HCT116 (cell line): ENCODE results near the gene CHST14. TPM values are rescaled to one million over a fixed set of nuclear protein-coding genes. Genes with fewer than 3 reads are reported as not detected.

ENCODE experiments used
- ATAC-seq: fragments of 200-7000 bp; cut with Tn5 transposase; 2 replicates; pipeline ENCODE4 v1.9.1; 2020; ENCODE audit warnings: mild to moderate bottlenecking, moderate library complexity
- BruUV-seq: library from RNA; stranded (reverse); fragments of 400-500 nt; replicated peaks from 2 replicates; lab custom pipeline; 2021; lab: Mats Ljungman, UMichigan
- CTCF ChIA-PET: fragments of 300-600 bp; sonication (Branson Sonifier 250); formaldehyde crosslinking; loops from one replicate; lab custom pipeline; 2021; ENCODE audit warnings: antibody characterized with exemption; lab: Charles Lee
- POLR2A ChIA-PET: fragments of 300-600, 350-600 bp; sonication (Branson Sonifier 250); formaldehyde crosslinking; loops from one replicate; lab custom pipeline; 2021; ENCODE audit warnings: antibody characterized with exemption; lab: Charles Lee
- RAD21 ChIA-PET, 2 experiments: fragments of 300-600 bp; sonication (Branson Sonifier 250); formaldehyde crosslinking; loops; one replicate each; lab custom pipeline; 2023; ENCODE audit warnings: low total read pairs in 2 of 2; ENCODE audit not compliant: uncharacterized antibody in 2 of 2, unreplicated experiment in 2 of 2, low non-redundant PET in 1 of 2; lab: Charles Lee
- DNase-seq: peaks from one replicate; pipeline ENCODE4 v3.0.0-alpha.2; 2010; ENCODE audit warnings: low read depth, low spot score
- H2AFZ ChIP-seq: fragments of 200-600 bp; shearing (Covaris generic), sonication (generic); 2 replicates; pipeline ENCODE4 v1.6.1; 2017; ENCODE audit warnings: low read depth, mixed run types, mixed read lengths, antibody characterized with exemption, low read length; ENCODE audit not compliant: poor library complexity, severe bottlenecking
- H3K27ac ChIP-seq: 2 replicates; pipeline ENCODE4 v1.5.1; 2012; ENCODE audit warnings: low read depth, low read length
- H3K27me3 ChIP-seq: fragments of 200-600 bp; sonication (generic); 2 replicates; pipeline ENCODE4 v1.6.1; 2016; ENCODE audit warnings: mixed run types, low read length, mixed read lengths; ENCODE audit not compliant: insufficient read depth
- H3K36me3 ChIP-seq, 2 experiments: fragments of 200-500 bp in 1 of 2; fragments of 200-600 bp in 1 of 2; sonication (Bioruptor generic) in 1 of 2; sonication (generic) in 1 of 2; 2 replicates each; pipeline versions ENCODE4 v1.5.1 to v1.6.1; 2014 to 2016; ENCODE audit warnings: low read length in 2 of 2, inconsistent platforms in 1 of 2, mixed read lengths in 1 of 2, mixed run types in 1 of 2; ENCODE audit not compliant: insufficient read depth in 2 of 2, control insufficient read depth in 1 of 2
- H3K4me1 ChIP-seq, 2 experiments: fragments of 200-600 bp in 1 of 2; sonication (generic) in 1 of 2; 2 replicates each; pipeline versions ENCODE4 v1.5.1 to v1.6.1; 2012 to 2017; ENCODE audit warnings: low read length in 2 of 2, inconsistent platforms in 1 of 2, mild to moderate bottlenecking in 1 of 2, mixed read lengths in 1 of 2, mixed run types in 1 of 2, moderate library complexity in 1 of 2; ENCODE audit not compliant: insufficient read depth in 2 of 2, control insufficient read depth in 1 of 2
- H3K4me2 ChIP-seq: fragments of 200-600 bp; sonication (generic); 2 replicates; pipeline ENCODE4 v1.6.1; 2017; ENCODE audit warnings: mixed run types, low read length, mixed read lengths
- H3K4me3 ChIP-seq, 2 experiments: fragments of 200-600 bp in 1 of 2; sonication (generic) in 1 of 2; replicated peaks in 1 of 2; 2 replicates each; pipeline ENCODE4 v1.5.1; 2011 to 2016; ENCODE audit warnings: low read length in 2 of 2, control low read depth in 1 of 2, low read depth in 1 of 2, mild to moderate bottlenecking in 1 of 2, mixed read lengths in 1 of 2, mixed run types in 1 of 2
- H3K79me2 ChIP-seq: fragments of 200-600 bp; sonication (generic); 2 replicates; pipeline ENCODE4 v1.6.1; 2017; ENCODE audit warnings: mild to moderate bottlenecking, mixed run types, low read length, moderate library complexity, mixed read lengths; ENCODE audit not compliant: insufficient read depth
- H3K9ac ChIP-seq: fragments of 200-600 bp; sonication (generic); 2 replicates; pipeline ENCODE4 v1.6.1; 2016; ENCODE audit warnings: low read length, mixed read lengths
- H3K9me2 ChIP-seq: fragments of 200-600 bp; sonication (generic), shearing (Covaris generic); 2 replicates; pipeline ENCODE4 v1.6.1; 2017; ENCODE audit warnings: mixed run types, mild to moderate bottlenecking, moderate library complexity; ENCODE audit not compliant: insufficient read depth
- H3K9me3 ChIP-seq, 2 experiments: fragments of 200-500 bp in 1 of 2; fragments of 200-600 bp in 1 of 2; sonication (Bioruptor generic) in 1 of 2; sonication (generic) in 1 of 2; 2 replicates each; pipeline ENCODE4 v1.6.1; 2014 to 2017; ENCODE audit warnings: low read length in 2 of 2, mixed read lengths in 2 of 2, inconsistent platforms in 1 of 2, low read depth in 1 of 2, mild to moderate bottlenecking in 1 of 2, mixed run types in 1 of 2, moderate library complexity in 1 of 2; ENCODE audit not compliant: control insufficient read depth in 1 of 2, insufficient read depth in 1 of 2
- H4K20me1 ChIP-seq: fragments of 200-600 bp; sonication (generic), shearing (Covaris generic); 2 replicates; pipeline ENCODE4 v1.6.1; 2017; ENCODE audit warnings: mixed run types, mild to moderate bottlenecking, moderate library complexity; ENCODE audit not compliant: insufficient read depth
- ATF3 ChIP-seq: IDR thresholded peaks from 2 replicates; pipeline ENCODE4 v1.6.1; 2012
- CBX3 ChIP-seq: IDR thresholded peaks from 2 replicates; pipeline ENCODE4 v1.6.1; 2012; ENCODE audit warnings: low read depth
- CEBPB ChIP-seq: IDR thresholded peaks from 2 replicates; pipeline ENCODE4 v1.6.1; 2012; ENCODE audit warnings: low read depth
- ELF1 ChIP-seq: IDR thresholded peaks from 2 replicates; pipeline ENCODE4 v1.6.1; 2012; ENCODE audit warnings: low read depth, borderline replicate concordance
- EZH2 ChIP-seq: fragments of 200-600 bp; sonication (generic); IDR thresholded peaks from 2 replicates; pipeline ENCODE4 v1.6.1; 2017; ENCODE audit warnings: antibody characterized with exemption, mixed run types
- EZH2phosphoT487 ChIP-seq: fragments of 200-600 bp; IDR thresholded peaks from 2 replicates; pipeline ENCODE4 v1.6.1; 2018; ENCODE audit warnings: antibody characterized with exemption, borderline replicate concordance
- FOSL1 ChIP-seq: IDR thresholded peaks from 2 replicates; pipeline ENCODE4 v1.6.1; 2012; ENCODE audit warnings: low read depth
- JUND ChIP-seq: IDR thresholded peaks from 2 replicates; pipeline ENCODE4 v1.6.1; 2012
- MAX ChIP-seq: IDR thresholded peaks from 2 replicates; pipeline ENCODE4 v1.6.1; 2012
- POLR2A ChIP-seq: IDR thresholded peaks from 2 replicates; pipeline ENCODE4 v1.7.0; 2011; ENCODE audit warnings: borderline replicate concordance; ENCODE audit not compliant: insufficient read depth, insufficient read length; ENCODE audit errors: extremely low read depth
- RAD21 ChIP-seq: IDR thresholded peaks from 2 replicates; pipeline ENCODE4 v1.6.1; 2012; ENCODE audit warnings: low read depth, mild to moderate bottlenecking
- REST ChIP-seq: IDR thresholded peaks from 2 replicates; pipeline ENCODE4 v1.6.1; 2012; ENCODE audit warnings: low read depth
- SIN3A ChIP-seq: IDR thresholded peaks from 2 replicates; pipeline ENCODE4 v1.6.1; 2012; ENCODE audit warnings: low read depth
- SP1 ChIP-seq: IDR thresholded peaks from 2 replicates; pipeline ENCODE4 v1.6.1; 2012; ENCODE audit warnings: low read depth
- SRF ChIP-seq: IDR thresholded peaks from 2 replicates; pipeline ENCODE4 v1.6.1; 2012; ENCODE audit warnings: low read depth
- TCF7L2 ChIP-seq: IDR thresholded peaks from 2 replicates; pipeline ENCODE4 v1.7.0; 2011; ENCODE audit warnings: borderline replicate concordance, inconsistent platforms; ENCODE audit not compliant: insufficient read depth, insufficient read length; ENCODE audit errors: extremely low read depth
- YY1 ChIP-seq: IDR thresholded peaks from 2 replicates; pipeline ENCODE4 v1.6.1; 2011; ENCODE audit warnings: low read length, low read depth, moderate library complexity, mild to moderate bottlenecking; ENCODE audit not compliant: insufficient replicate concordance; ENCODE audit errors: extremely low read depth
- ZFX ChIP-seq: fragments of 450-650 bp; IDR thresholded peaks from 2 replicates; pipeline ENCODE4 v1.6.1; 2017
- ZNF274 ChIP-seq: fragments of 200-500 bp; sonication (Bioruptor generic); IDR thresholded peaks from 2 replicates; pipeline ENCODE4 v1.6.1; 2014; ENCODE audit warnings: mild to moderate bottlenecking, low read depth, low read length, inconsistent platforms
- intact Hi-C: fragments of 100-400 bp; cut with micrococcal nuclease; formaldehyde crosslinking; loops from 2 replicates; pipeline ENCODE4 v1.10.0; 2022
- total RNA-seq: library from RNA; stranded (reverse); gene quantifications from one replicate; pipeline ENCODE4 v1.2.1, GENCODE V29; 2021; ENCODE audit not compliant: unreplicated experiment
- TF ChIP-seq, protein P1 (sequence below), 3 experiments: fragments of 200-600 bp in 1 of 3; sonication (generic) in 1 of 3; IDR thresholded peaks in 2 of 3; conservative IDR thresholded peaks in 1 of 3; 2 replicates each; pipeline ENCODE4 v1.5.1; 2012 to 2017; ENCODE audit warnings: low read depth in 2 of 3, low read length in 2 of 3, antibody characterized with exemption in 1 of 3, borderline replicate concordance in 1 of 3, control low read depth in 1 of 3, mild to moderate bottlenecking in 1 of 3, mixed read lengths in 1 of 3, mixed run types in 1 of 3, moderate library complexity in 1 of 3; ENCODE audit not compliant: insufficient read depth in 1 of 3

The CHST14 gene
- total RNA-seq, 1 experiment from 2014 or later = 12.7 TPM

GRCh38 chr15:40421246-40422157 is 49.3 kb upstream of the CHST14 start:
- Histone ChIP-seq H3K27me3 (no peaks in the 10 kb centered on the region), H3K36me3 (peaks cover 0 to 8% of the 10 kb centered on the region in 2 experiments; a peak in 2 of 4 replicates), H3K27ac (peak overlapping the region; percentile 55; the same call in 1 of the 2 replicates), H3K9ac (no peak overlapping the region), H4K20me1 (no peaks in the 10 kb centered on the region), H3K4me2 (peak overlapping the region; percentile 59), H2AFZ (no peak overlapping the region), H3K9me3 (no peaks in the 10 kb centered on the region), H3K4me1 (peaks cover 16 to 22% of the 10 kb centered on the region in 2 experiments), H3K4me3 (no peak overlapping the region), H3K79me2 (no peaks in the 10 kb centered on the region), H3K9me2 (no peaks in the 10 kb centered on the region)
- ChIA-PET RAD21 (interaction anchor here (0.6 to 1.7 kb wide), 3 partner anchors 81 to 142 kb away, joined by 3 to 7 read pairs (median 4); partner anchors contain the start of gene CCDC9B (in 2 of the 2)), POLR2A (interaction anchor here (0.7 to 1.5 kb wide), 3 partner anchors 16 to 562 kb away, joined by 3 to 8 read pairs (median 4); partner anchors contain the start of genes BAHD1 and IVD), CTCF (interaction anchor here (1.2 to 4.3 kb wide), 12 partner anchors 9 to 204 kb away, joined by 3 to 37 read pairs (median 6); partner anchors contain the start of genes CCDC9B, INAFM2, IVD and PLCB2)
- ATAC-seq (peak; percentile 94), DNase-seq (peak; percentile 32)
- no TSS peak for BruUV-seq
- intact Hi-C loops = loop anchor here (1.0 to 5.0 kb wide), 5 partner anchors 53 to 204 kb away; partner anchors contain the start of gene CCDC9B
- TF ChIP-seq EZH2 = no peak
- TF ChIP-seq TCF7L2 = no peak
- TF ChIP-seq ATF3 = no peak
- TF ChIP-seq SRF = no peak
- no peak for TF ChIP-seq YY1
- TF ChIP-seq CEBPB = no peak
- no peak for TF ChIP-seq MAX
- TF ChIP-seq JUND = no peak
- no peak for TF ChIP-seq EZH2phosphoT487
- peak; percentile 91 for TF ChIP-seq RAD21
- TF ChIP-seq POLR2A = no peak
- TF ChIP-seq FOSL1 = no peak
- no peak for TF ChIP-seq ZFX
- TF ChIP-seq, protein P1, sequence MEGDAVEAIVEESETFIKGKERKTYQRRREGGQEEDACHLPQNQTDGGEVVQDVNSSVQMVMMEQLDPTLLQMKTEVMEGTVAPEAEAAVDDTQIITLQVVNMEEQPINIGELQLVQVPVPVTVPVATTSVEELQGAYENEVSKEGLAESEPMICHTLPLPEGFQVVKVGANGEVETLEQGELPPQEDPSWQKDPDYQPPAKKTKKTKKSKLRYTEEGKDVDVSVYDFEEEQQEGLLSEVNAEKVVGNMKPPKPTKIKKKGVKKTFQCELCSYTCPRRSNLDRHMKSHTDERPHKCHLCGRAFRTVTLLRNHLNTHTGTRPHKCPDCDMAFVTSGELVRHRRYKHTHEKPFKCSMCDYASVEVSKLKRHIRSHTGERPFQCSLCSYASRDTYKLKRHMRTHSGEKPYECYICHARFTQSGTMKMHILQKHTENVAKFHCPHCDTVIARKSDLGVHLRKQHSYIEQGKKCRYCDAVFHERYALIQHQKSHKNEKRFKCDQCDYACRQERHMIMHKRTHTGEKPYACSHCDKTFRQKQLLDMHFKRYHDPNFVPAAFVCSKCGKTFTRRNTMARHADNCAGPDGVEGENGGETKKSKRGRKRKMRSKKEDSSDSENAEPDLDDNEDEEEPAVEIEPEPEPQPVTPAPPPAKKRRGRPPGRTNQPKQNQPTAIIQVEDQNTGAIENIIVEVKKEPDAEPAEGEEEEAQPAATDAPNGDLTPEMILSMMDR (IDR thresholded peaks at IDR 0.05 in 2 of 3, conservative IDR thresholded peaks at IDR 0.05 in 1 of 3; ENCODE audit: borderline replicate concordance in 1 of 3, insufficient read depth in 1 of 3, low read depth in 2 of 3, low read length in 2 of 3) = peak; percentile 81 to 88 (median 86); a peak in 5 of 6 replicates
- no peak for TF ChIP-seq REST
- no peak for TF ChIP-seq SIN3A
- TF ChIP-seq ELF1 = no peak
- TF ChIP-seq SP1 = no peak
- TF ChIP-seq CBX3 = no peak
- TF ChIP-seq ZNF274 = no peak
